ENCODE data around the gene BTD.

- TF ChIP-seq CTCF (IDR thresholded peaks at IDR 0.05): no peak
- TF ChIP-seq EZH2 (IDR thresholded peaks at IDR 0.05): no peak
- TF ChIP-seq EZH2phosphoT487 (IDR thresholded peaks at IDR 0.05): no peak
Observed at GRCh38 chr3:15631426-15632211, 30.1 kb downstream of the BTD start.

All from neural progenitor cell (in vitro differentiated cells).